Mesodermal cell (in vitro differentiated cells): ENCODE measurements around the gene SACM1L.

Experiments used
- H3K27ac ChIP-seq: 2 replicates; pipeline ENCODE4 v1.7.0; 2013; ENCODE audit warnings: mild to moderate bottlenecking, low read depth, low read length, moderate library complexity; ENCODE audit not compliant: severe bottlenecking
- H3K36me3 ChIP-seq: 2 replicates; pipeline ENCODE4 v1.7.1; 2013; ENCODE audit warnings: mild to moderate bottlenecking, low read length, moderate library complexity; ENCODE audit not compliant: control insufficient read depth, insufficient read depth
- H3K4me1 ChIP-seq: one replicate; pipeline ENCODE4 v1.7.1; 2013; ENCODE audit warnings: mild to moderate bottlenecking, low read length; ENCODE audit not compliant: insufficient read depth, control insufficient read depth, poor library complexity, severe bottlenecking
- H3K4me3 ChIP-seq: 2 replicates; pipeline ENCODE4 v1.7.0; 2013; ENCODE audit warnings: low read length, control low read depth, mild to moderate bottlenecking; ENCODE audit not compliant: insufficient read depth, poor library complexity, severe bottlenecking; ENCODE audit errors: extremely low read depth
- H3K9me3 ChIP-seq: 2 replicates; pipeline ENCODE4 v1.7.1; 2013; ENCODE audit warnings: mild to moderate bottlenecking, low read length, moderate library complexity; ENCODE audit not compliant: control insufficient read depth
- WGBS, 2 experiments: methylation state at CpG; one replicate each; pipeline ENCODE4 v1.1.5; 2013; ENCODE audit warnings: missing lambda C conversion rate in 2 of 2; ENCODE audit not compliant: insufficient coverage in 2 of 2; 5-methylcytosine and 5-hydroxymethylcytosine counted together

The SACM1L gene

GRCh38 chr3:45667569-45667934 lies 21.6 kb upstream of the SACM1L start:
- Histone ChIP-seq H3K36me3 (peaks cover 23% of the 10 kb centered on the region), H3K4me1 (peaks cover 14% of the 10 kb centered on the region), H3K27ac (peak overlapping the region; percentile 57), H3K9me3 (no peaks in the 10 kb centered on the region), H3K4me3 (no peak overlapping the region)
- 83 to 88% methylated on average over 1 of the region's 1 CpG for whole genome bisulfite sequencing, 2 experiments

GRCh38 chr3:45670436-45670835 lies 18.8 kb upstream of the SACM1L start:
- peaks cover 14% of the 10 kb centered on the region for H3K4me1 ChIP-seq
- no peaks in the 10 kb centered on the region for H3K9me3 ChIP-seq
- no peak overlapping the region for H3K27ac ChIP-seq
- peaks cover 40% of the 10 kb centered on the region for H3K36me3 ChIP-seq
- no peak overlapping the region for H3K4me3 ChIP-seq

GRCh38 chr3:45670991-45671390 lies 18.2 kb upstream of the SACM1L start:
- no peak overlapping the region for H3K4me3 ChIP-seq
- peaks cover 11% of the 10 kb centered on the region for H3K4me1 ChIP-seq
- no peak overlapping the region for H3K27ac ChIP-seq
- WGBS, 2 experiments, result 100% methylated on average over 2 of the region's 2 CpGs; no CpG with 5 or more reads in 1 of the 2 experiments
- H3K36me3 ChIP-seq, result peaks cover 40% of the 10 kb centered on the region
- no peaks in the 10 kb centered on the region for H3K9me3 ChIP-seq

- Histone ChIP-seq H3K4me1 (peaks cover 16% of the 10 kb centered on the region), H3K27ac (no peak overlapping the region), H3K9me3 (no peaks in the 10 kb centered on the region), H3K36me3 (peaks cover 38% of the 10 kb centered on the region), H3K4me3 (no peak overlapping the region)
- WGBS, 2 experiments, result 79 to 86% methylated on average over 1 to 2 of the region's 2 CpGs
Measured at GRCh38 chr3:45673273-45673672, 15.9 kb upstream of the SACM1L start.

- Histone ChIP-seq H3K9me3 (no peaks in the 10 kb centered on the region), H3K27ac (peak overlapping the region; percentile 10), H3K36me3 (peaks cover 38% of the 10 kb centered on the region), H3K4me1 (peaks cover 29% of the 10 kb centered on the region), H3K4me3 (no peak overlapping the region)
- 76 to 88% methylated on average over 2 to 5 of the region's 7 CpGs for WGBS, 2 experiments
Measured at GRCh38 chr3:45676325-45677032, 12.7 kb upstream of the SACM1L start.

GRCh38 chr3:45677033-45677446 lies 12.2 kb upstream of the SACM1L start:
- Histone ChIP-seq H3K9me3 (no peaks in the 10 kb centered on the region), H3K36me3 (peaks cover 37% of the 10 kb centered on the region), H3K4me3 (no peak overlapping the region), H3K27ac (peak overlapping the region; percentile 10), H3K4me1 (peaks cover 29% of the 10 kb centered on the region)
- WGBS, 2 experiments, result 85 to 100% methylated on average over 2 of the region's 5 CpGs

- Histone ChIP-seq H3K27ac (peak overlapping the region; percentile 10), H3K36me3 (peaks cover 37% of the 10 kb centered on the region), H3K4me3 (no peak overlapping the region), H3K4me1 (peaks cover 29% of the 10 kb centered on the region), H3K9me3 (peaks cover 7% of the 10 kb centered on the region)
- WGBS, 2 experiments, result 95 to 98% methylated on average over 7 to 10 of the region's 10 CpGs
Measured at GRCh38 chr3:45677841-45678240, 11.4 kb upstream of the SACM1L start.

- peak overlapping the region; percentile 90 for H3K27ac ChIP-seq
Measured at GRCh38 chr3:45679805-45680204, 9.4 kb upstream of the SACM1L start.

GRCh38 chr3:45681221-45681620 lies 8.0 kb upstream of the SACM1L start:
- peaks cover 11% of the 10 kb centered on the region for H3K9me3 ChIP-seq
- H3K27ac ChIP-seq, result no peak overlapping the region
- H3K4me1 ChIP-seq, result peaks cover 29% of the 10 kb centered on the region
- peaks cover 23% of the 10 kb centered on the region for H3K36me3 ChIP-seq
- H3K4me3 ChIP-seq, result no peak overlapping the region
- 88% methylated on average over 1 of the region's 1 CpG for WGBS, 2 experiments

More at GRCh38 chr3:45679805-45680204, 9.4 kb upstream of the SACM1L start:
- Histone ChIP-seq H3K4me3 (no peak overlapping the region), H3K36me3 (peaks cover 24% of the 10 kb centered on the region), H3K4me1 (peaks cover 29% of the 10 kb centered on the region), H3K9me3 (peaks cover 11% of the 10 kb centered on the region)
- WGBS, 2 experiments, result 67 to 74% methylated on average over 7 to 8 of the region's 8 CpGs

- Histone ChIP-seq H3K4me3 (no peak overlapping the region), H3K27ac (no peak overlapping the region), H3K4me1 (peaks cover 27% of the 10 kb centered on the region), H3K9me3 (peaks cover 11% of the 10 kb centered on the region), H3K36me3 (peaks cover 23% of the 10 kb centered on the region)
- WGBS, 2 experiments, result 100% methylated on average over 1 of the region's 3 CpGs; no CpG with 5 or more reads in 1 of the 2 experiments
Measured at GRCh38 chr3:45681846-45682245, 7.3 kb upstream of the SACM1L start.

GRCh38 chr3:45682311-45682710 lies 6.9 kb upstream of the SACM1L start:
- 100% methylated on average over 1 of the region's 2 CpGs for WGBS, 2 experiments
- Histone ChIP-seq H3K36me3 (peaks cover 23% of the 10 kb centered on the region), H3K4me1 (peaks cover 22% of the 10 kb centered on the region), H3K9me3 (peaks cover 11% of the 10 kb centered on the region), H3K4me3 (no peak overlapping the region), H3K27ac (no peak overlapping the region)
